Amniotic stem cell (primary cell): ENCODE data around the gene RNPEP.
"Not testable (repeated sequence)": the region's sequence is repeated elsewhere in the genome, so short reads cannot be mapped to it uniquely, and the experiment has no call there.

ENCODE experiments used
- DNase-seq: peaks from one replicate; lab custom pipeline; 2025; lab: John Stamatoyannopoulos, UW

RNPEP gene

GRCh38 chr1:202011994-202012393 lies 29.5 kb downstream of the RNPEP start:
- DNase-seq, result no peak

GRCh38 chr1:202012544-202013478 lies 30.4 kb downstream of the RNPEP start:
- no peak for DNase-seq

- DNase-seq, result no peak
Measured at GRCh38 chr1:202013603-202014002, 31.2 kb downstream of the RNPEP start.

GRCh38 chr1:202014060-202014459 lies 31.6 kb downstream of the RNPEP start:
- no peak for DNase-seq

GRCh38 chr1:202014915-202015661 lies 32.6 kb downstream of the RNPEP start:
- no peak for DNase-seq

GRCh38 chr1:202015662-202015937 lies 33.2 kb downstream of the RNPEP start:
- no peak for DNase-seq

- DNase-seq, result peak; percentile 39
Measured at GRCh38 chr1:202016022-202016810, 33.8 kb downstream of the RNPEP start.

- no peak for DNase-seq
Measured at GRCh38 chr1:202016811-202017748, 34.6 kb downstream of the RNPEP start.

- DNase-seq, result no peak
Measured at GRCh38 chr1:202017749-202018467, 35.5 kb downstream of the RNPEP start.

GRCh38 chr1:202018468-202019234 lies 36.2 kb downstream of the RNPEP start:
- DNase-seq, result no peak

- not testable (repeated sequence) for DNase-seq
Measured at GRCh38 chr1:202019235-202019558, 36.7 kb downstream of the RNPEP start.

GRCh38 chr1:202023001-202023433 lies 40.6 kb downstream of the RNPEP start:
- no peak for DNase-seq

- peak; percentile 65 for DNase-seq
Measured at GRCh38 chr1:202029171-202029665, 46.8 kb downstream of the RNPEP start.

GRCh38 chr1:202029727-202030126 lies 47.3 kb downstream of the RNPEP start:
- no peak for DNase-seq

GRCh38 chr1:202031796-202032195 lies 49.3 kb downstream of the RNPEP start:
- DNase-seq, result no peak

GRCh38 chr1:202034149-202034682 lies 51.8 kb downstream of the RNPEP start:
- no peak for DNase-seq

GRCh38 chr1:202034683-202035462 lies 52.4 kb downstream of the RNPEP start:
- DNase-seq, result peak; percentile 91

GRCh38 chr1:202036595-202037387 lies 54.3 kb downstream of the RNPEP start:
- no peak for DNase-seq
